Endodermal cell (in vitro differentiated cells): ENCODE data around the gene ANTXRL. TPM values are rescaled to one million over a fixed set of nuclear protein-coding genes. Genes with fewer than 3 reads are reported as not detected.
"Not testable (repeated sequence)": the region's sequence is repeated elsewhere in the genome, so short reads cannot be mapped to it uniquely, and the experiment has no call there.

Experiments used
- DNase-seq: peaks from one replicate; pipeline ENCODE4 v3.0.0-alpha.2; 2017
- H3K27ac ChIP-seq: 2 replicates; pipeline ENCODE4 v1.5.1; 2013; ENCODE audit warnings: mild to moderate bottlenecking, low read depth, low read length, moderate library complexity
- H3K27me3 ChIP-seq: 2 replicates; pipeline ENCODE4 v1.6.1; 2013; ENCODE audit warnings: mild to moderate bottlenecking, low read length, moderate library complexity; ENCODE audit not compliant: insufficient read depth, control insufficient read depth, poor library complexity, severe bottlenecking
- H3K36me3 ChIP-seq: 2 replicates; pipeline ENCODE4 v1.7.0; 2013; ENCODE audit warnings: mild to moderate bottlenecking, low read length, moderate library complexity; ENCODE audit not compliant: control insufficient read depth, insufficient read depth
- H3K4me1 ChIP-seq: one replicate; pipeline ENCODE4 v1.7.0; 2013; ENCODE audit warnings: low read length; ENCODE audit not compliant: control insufficient read depth, insufficient read depth
- H3K4me3 ChIP-seq: 2 replicates; pipeline ENCODE4 v1.5.1; 2013; ENCODE audit warnings: mild to moderate bottlenecking, low read length, moderate library complexity
- H3K9ac ChIP-seq: 2 replicates; pipeline ENCODE4 v1.6.1; 2013; ENCODE audit warnings: mild to moderate bottlenecking, low read length, moderate library complexity; ENCODE audit not compliant: poor library complexity, severe bottlenecking; ENCODE audit errors: extremely low read depth
- H3K9me3 ChIP-seq: 2 replicates; pipeline ENCODE4 v1.6.1; 2013; ENCODE audit warnings: mild to moderate bottlenecking, low read length, moderate library complexity; ENCODE audit not compliant: control insufficient read depth
- H3K27ac Mint-ChIP-seq: 2 replicates; pipeline ENCODE4 v1.8.0; 2020; ENCODE audit warnings: mixed read lengths
- H3K27me3 Mint-ChIP-seq: 2 replicates; pipeline ENCODE4 v1.8.0; 2021; ENCODE audit warnings: mild to moderate bottlenecking, mixed read lengths; ENCODE audit not compliant: insufficient read depth
- H3K36me3 Mint-ChIP-seq: 2 replicates; pipeline ENCODE4 v1.8.0; 2020; ENCODE audit warnings: low read depth, mixed read lengths
- H3K4me1 Mint-ChIP-seq: 2 replicates; pipeline ENCODE4 v1.8.0; 2020; ENCODE audit warnings: mixed read lengths
- H3K4me3 Mint-ChIP-seq: 2 replicates; pipeline ENCODE4 v1.8.0; 2020; ENCODE audit warnings: mild to moderate bottlenecking, moderate library complexity, mixed read lengths
- H3K9me3 Mint-ChIP-seq: 2 replicates; pipeline ENCODE4 v1.8.0; 2020; ENCODE audit warnings: mild to moderate bottlenecking, mixed read lengths
- WGBS, 2 experiments: methylation state at CpG; one replicate each; pipeline versions ENCODE4 v1.1.5 to v1.1.7; 2013; ENCODE audit warnings: missing lambda C conversion rate in 2 of 2, mixed read lengths in 1 of 2; ENCODE audit not compliant: insufficient coverage in 1 of 2, insufficient read length in 1 of 2; 5-methylcytosine and 5-hydroxymethylcytosine counted together
- total RNA-seq, 2 donors: library from RNA; stranded (reverse); fragmentation: NEBNext Ultra II Directional in 1 of 2; extraction: Animal tissue kit (Norgen Biotek cat#: 25700) in 1 of 2; gene quantifications; 2 replicates in 1 of 2; 3 replicates in 1 of 2; pipeline ENCODE4 v1.2.1, GENCODE V29; 2021
- TF ChIP-seq, protein P1 (sequence below): fragments of 200-600 bp; sonication (generic); conservative IDR thresholded peaks from 2 replicates; pipeline ENCODE4 v1.5.0; 2021; ENCODE audit warnings: antibody characterized with exemption, mild to moderate bottlenecking

The ANTXRL gene
- total RNA-seq, 2 donors from 2014 or later: not detected

DNA sequence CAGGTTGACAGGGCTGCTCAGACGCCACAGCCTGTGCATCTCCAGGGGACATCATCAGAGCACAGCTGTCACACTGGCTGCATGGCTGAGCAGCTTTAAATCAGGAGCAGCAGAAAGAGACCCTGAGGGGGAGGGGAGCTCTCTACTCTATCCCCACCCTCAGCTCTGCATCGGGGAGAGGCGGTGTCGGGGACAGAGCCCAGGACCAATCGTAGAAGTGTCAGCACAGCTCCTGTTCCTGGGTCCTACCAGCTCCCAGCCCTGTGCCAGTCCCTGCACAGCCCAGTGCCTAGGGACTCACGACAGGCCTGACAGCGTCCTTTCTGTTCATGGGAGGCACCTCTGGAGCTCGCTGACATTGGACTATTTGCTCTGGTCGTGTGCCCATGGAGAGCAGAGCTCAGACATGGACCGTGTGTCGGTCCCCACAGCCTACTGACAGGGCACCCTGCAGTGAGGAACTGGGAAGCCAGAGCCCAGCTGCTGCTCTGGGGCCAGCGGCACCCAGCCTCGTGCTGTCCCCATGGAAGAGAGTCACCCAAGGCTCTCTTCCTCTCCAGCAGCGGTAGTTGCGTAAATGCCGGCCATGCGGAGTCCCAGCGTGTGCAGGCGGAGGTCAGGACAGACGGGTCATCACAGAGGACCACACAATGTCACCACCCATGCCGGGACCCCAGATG, 20.4 kb upstream of the ANTXRL start:
- Histone ChIP-seq H3K9me3 (no peaks in the 10 kb centered on the region), H3K36me3 (no peaks in the 10 kb centered on the region), H3K9ac (no peak overlapping the region), H3K27ac (no peak overlapping the region), H3K4me3 (no peak overlapping the region), H3K4me1 (no peaks in the 10 kb centered on the region), H3K27me3 (no peaks in the 10 kb centered on the region)
- Mint-ChIP-seq H3K4me3 (no peak overlapping the region), H3K9me3 (no peaks in the 10 kb centered on the region), H3K27me3 (no peaks in the 10 kb centered on the region), H3K27ac (no peak overlapping the region), H3K4me1 (peaks cover 4% of the 10 kb centered on the region), H3K36me3 (no peaks in the 10 kb centered on the region)
- TF ChIP-seq, protein P1, sequence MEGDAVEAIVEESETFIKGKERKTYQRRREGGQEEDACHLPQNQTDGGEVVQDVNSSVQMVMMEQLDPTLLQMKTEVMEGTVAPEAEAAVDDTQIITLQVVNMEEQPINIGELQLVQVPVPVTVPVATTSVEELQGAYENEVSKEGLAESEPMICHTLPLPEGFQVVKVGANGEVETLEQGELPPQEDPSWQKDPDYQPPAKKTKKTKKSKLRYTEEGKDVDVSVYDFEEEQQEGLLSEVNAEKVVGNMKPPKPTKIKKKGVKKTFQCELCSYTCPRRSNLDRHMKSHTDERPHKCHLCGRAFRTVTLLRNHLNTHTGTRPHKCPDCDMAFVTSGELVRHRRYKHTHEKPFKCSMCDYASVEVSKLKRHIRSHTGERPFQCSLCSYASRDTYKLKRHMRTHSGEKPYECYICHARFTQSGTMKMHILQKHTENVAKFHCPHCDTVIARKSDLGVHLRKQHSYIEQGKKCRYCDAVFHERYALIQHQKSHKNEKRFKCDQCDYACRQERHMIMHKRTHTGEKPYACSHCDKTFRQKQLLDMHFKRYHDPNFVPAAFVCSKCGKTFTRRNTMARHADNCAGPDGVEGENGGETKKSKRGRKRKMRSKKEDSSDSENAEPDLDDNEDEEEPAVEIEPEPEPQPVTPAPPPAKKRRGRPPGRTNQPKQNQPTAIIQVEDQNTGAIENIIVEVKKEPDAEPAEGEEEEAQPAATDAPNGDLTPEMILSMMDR: no peak
- DNase-seq: no peak
- WGBS, 2 experiments: 82 to 85% methylated on average over 13 to 21 of the region's 21 CpGs

DNA sequence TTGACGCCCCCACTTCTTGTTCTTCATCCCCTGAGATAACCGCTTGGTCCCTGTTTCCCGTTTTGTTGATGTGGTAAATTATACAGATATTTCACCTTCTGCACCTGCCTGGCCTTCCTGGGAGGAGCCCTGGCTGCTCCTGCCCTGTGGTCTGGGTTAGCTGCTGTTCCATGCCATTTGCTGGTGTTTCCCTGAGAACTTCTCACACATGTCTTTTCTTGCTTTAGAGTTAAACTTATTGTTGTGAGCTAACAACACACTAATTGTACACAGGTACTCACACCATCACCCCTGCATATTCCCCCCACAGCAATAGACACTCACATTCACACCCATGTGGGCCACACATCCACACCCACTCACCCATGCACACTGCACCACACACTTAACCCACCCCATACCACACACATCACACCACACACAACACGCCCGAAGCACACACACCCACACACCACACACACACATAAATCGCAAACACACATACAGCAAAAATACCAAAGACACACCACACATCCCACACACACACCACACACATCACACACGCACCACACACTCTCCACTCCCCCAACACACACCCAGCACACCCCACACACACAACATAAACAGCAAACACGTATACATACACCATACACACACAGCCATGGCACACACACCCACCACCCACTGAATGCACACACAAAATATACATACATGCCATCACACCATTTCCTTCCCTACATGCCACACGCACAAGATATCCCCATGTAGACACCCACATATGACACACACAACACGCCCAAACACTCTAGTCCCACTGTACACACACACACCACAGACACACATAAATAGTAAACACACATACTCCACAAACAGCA, 19.4 kb upstream of the ANTXRL start:
- H3K27me3 ChIP-seq: no peaks in the 10 kb centered on the region
- H3K4me3 Mint-ChIP-seq: no peak overlapping the region
- H3K9me3 Mint-ChIP-seq: no peaks in the 10 kb centered on the region
- H3K4me1 Mint-ChIP-seq: peaks cover 4% of the 10 kb centered on the region
- H3K9me3 ChIP-seq: no peaks in the 10 kb centered on the region
- no peak overlapping the region for H3K4me3 ChIP-seq
- H3K36me3 Mint-ChIP-seq: no peaks in the 10 kb centered on the region
- H3K27me3 Mint-ChIP-seq: no peaks in the 10 kb centered on the region
- no peak overlapping the region for H3K27ac Mint-ChIP-seq
- H3K9ac ChIP-seq: no peak overlapping the region
- WGBS, 2 experiments: 81 to 84% methylated on average over 4 to 10 of the region's 10 CpGs
- H3K27ac ChIP-seq: no peak overlapping the region
- H3K4me1 ChIP-seq: no peaks in the 10 kb centered on the region
- DNase-seq: no peak
- H3K36me3 ChIP-seq: no peaks in the 10 kb centered on the region
- TF ChIP-seq, protein P1: no peak

DNA sequence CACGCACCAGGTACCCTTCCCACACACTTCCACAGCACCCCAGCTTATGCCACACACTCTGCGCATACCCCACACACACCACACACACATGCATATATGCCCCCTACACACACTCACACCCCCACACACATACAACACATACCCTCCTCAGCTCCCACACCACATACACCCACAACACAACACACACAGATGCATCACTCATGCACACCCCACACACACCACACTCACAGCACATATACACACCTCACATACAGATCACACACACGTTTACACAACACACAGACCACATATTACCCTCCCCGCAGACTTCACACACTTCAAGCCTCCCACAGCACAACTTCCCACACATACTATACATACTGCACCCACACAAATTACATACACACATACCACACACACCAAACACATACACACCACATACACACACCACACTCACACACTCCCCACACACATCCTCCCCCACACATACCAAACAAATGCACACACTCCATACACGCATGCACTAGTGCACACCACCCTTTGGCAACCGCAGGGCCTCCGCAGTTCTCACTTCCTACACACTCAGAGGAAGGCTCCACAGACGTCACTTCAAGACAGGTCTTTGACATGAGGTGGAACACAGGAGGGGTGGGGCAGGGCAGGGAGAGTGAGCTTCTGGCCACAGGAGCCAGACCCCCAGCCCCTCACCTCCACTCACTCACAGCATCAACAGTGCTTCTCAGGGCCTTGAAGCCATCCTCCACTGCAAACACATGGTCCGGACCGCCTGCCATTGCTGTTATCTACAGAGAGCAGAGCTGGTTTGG, 18.5 kb upstream of the ANTXRL start:
- Histone ChIP-seq H3K27ac (no peak overlapping the region), H3K4me1 (no peaks in the 10 kb centered on the region), H3K9ac (no peak overlapping the region), H3K9me3 (no peaks in the 10 kb centered on the region), H3K36me3 (no peaks in the 10 kb centered on the region), H3K4me3 (no peak overlapping the region), H3K27me3 (no peaks in the 10 kb centered on the region)
- H3K36me3 Mint-ChIP-seq: no peaks in the 10 kb centered on the region
- DNase-seq: no peak
- peaks cover 5% of the 10 kb centered on the region for H3K4me1 Mint-ChIP-seq
- H3K9me3 Mint-ChIP-seq: no peaks in the 10 kb centered on the region
- no peak overlapping the region for H3K27ac Mint-ChIP-seq
- H3K27me3 Mint-ChIP-seq: no peaks in the 10 kb centered on the region
- WGBS, 2 experiments: 65 to 81% methylated on average over 3 to 10 of the region's 10 CpGs
- no peak overlapping the region for H3K4me3 Mint-ChIP-seq
- TF ChIP-seq, protein P1: no peak

DNA sequence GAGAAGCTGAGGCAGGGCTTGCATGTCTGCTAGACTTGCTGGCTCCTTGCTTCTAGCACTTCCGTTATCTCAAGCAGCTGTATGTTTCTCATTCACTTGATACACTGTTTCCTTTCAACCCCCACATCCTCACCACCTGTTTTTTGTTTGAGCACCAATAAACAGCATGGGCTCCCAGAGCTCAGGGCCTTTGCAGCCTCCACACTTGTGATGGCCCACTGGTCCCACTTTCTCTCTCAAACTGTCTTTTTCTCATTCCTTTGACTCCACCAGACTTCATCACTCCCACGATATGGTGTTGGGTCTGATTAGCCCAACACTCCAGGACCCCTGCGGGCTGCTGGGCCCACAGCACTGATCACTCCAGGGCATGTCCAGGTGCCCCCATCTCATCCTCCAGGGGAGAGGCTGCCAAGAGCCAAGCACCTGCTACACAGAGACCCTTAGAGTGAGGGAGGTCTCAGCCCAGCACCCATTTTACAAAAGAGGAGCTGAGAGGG, 17.2 kb upstream of the ANTXRL start:
- not testable (repeated sequence) for H3K27me3 Mint-ChIP-seq, H3K9me3 ChIP-seq, H3K9me3 Mint-ChIP-seq, H3K36me3 Mint-ChIP-seq, H3K4me3 ChIP-seq, H3K27ac ChIP-seq, DNase-seq, H3K36me3 ChIP-seq, H3K27ac Mint-ChIP-seq, H3K4me1 ChIP-seq, H3K27me3 ChIP-seq, H3K4me3 Mint-ChIP-seq, H3K9ac ChIP-seq
- peaks cover 11% of the 10 kb centered on the region for H3K4me1 Mint-ChIP-seq
- 75 to 88% methylated on average over 1 to 3 of the region's 3 CpGs for WGBS, 2 experiments
